Spleen (tissue), 11 donors: ENCODE results near the gene AP1B1. TPM values are rescaled to one million over a fixed set of nuclear protein-coding genes. Genes with fewer than 3 reads are reported as not detected.

Experiments
- DNase-seq: peaks from one replicate; pipeline ENCODE4 v3.0.0-alpha.2; 2020
- H3K27ac ChIP-seq, 8 donors: fragments of 200-600 bp; sonication (generic) in 7 of 8; 1 replicate in 4 of 8; 2 replicates in 4 of 8; pipeline versions ENCODE4 v1.5.0 to v1.8.0; 2016 to 2021; ENCODE audit warnings: inconsistent platforms in 4 of 8, mild to moderate bottlenecking in 4 of 8, moderate library complexity in 1 of 8
- H3K27me3 ChIP-seq, 7 donors: fragments of 200-600 bp; sonication (generic) in 6 of 7; replicated peaks in 1 of 7; 1 replicate in 4 of 7; 2 replicates in 3 of 7; pipeline versions ENCODE4 v1.5.0 to v1.8.0; 2016 to 2021; ENCODE audit warnings: inconsistent platforms in 3 of 7, mild to moderate bottlenecking in 1 of 7
- H3K36me3 ChIP-seq, 6 donors: fragments of 200-600 bp; sonication (generic) in 5 of 6; 1 replicate in 4 of 6; 2 replicates in 2 of 6; pipeline versions ENCODE4 v1.5.0 to v1.8.0; 2016 to 2021; ENCODE audit warnings: inconsistent platforms in 2 of 6
- H3K4me1 ChIP-seq, 6 donors: fragments of 200-600 bp; sonication (generic) in 5 of 6; 1 replicate in 3 of 6; 2 replicates in 3 of 6; pipeline versions ENCODE4 v1.5.0 to v1.8.0; 2016 to 2021; ENCODE audit warnings: inconsistent platforms in 3 of 6
- H3K4me3 ChIP-seq, 8 donors: fragments of 200-600 bp; sonication (generic) in 7 of 8; 1 replicate in 4 of 8; 2 replicates in 4 of 8; pipeline versions ENCODE4 v1.5.0 to v1.8.0; 2016 to 2021; ENCODE audit warnings: inconsistent platforms in 4 of 8, mild to moderate bottlenecking in 4 of 8, moderate library complexity in 2 of 8
- H3K9me3 ChIP-seq, 8 donors: fragments of 200-600 bp; sonication (generic) in 7 of 8; 1 replicate in 4 of 8; 2 replicates in 4 of 8; pipeline versions ENCODE4 v1.5.0 to v1.8.0; 2016 to 2021; ENCODE audit warnings: inconsistent platforms in 4 of 8
- CTCF ChIP-seq, 11 experiments: fragments of 200-600 bp in 7 of 11; fragments of 450-650 bp in 4 of 11; sonication (generic) in 4 of 11; IDR thresholded peaks in 8 of 11; conservative IDR thresholded peaks in 3 of 11; 1 replicate in 7 of 11; 2 replicates in 4 of 11; pipeline versions ENCODE4 v1.4.0 to v1.8.0; 2016 to 2021; ENCODE audit warnings: antibody characterized with exemption in 11 of 11, inconsistent platforms in 4 of 11, mild to moderate bottlenecking in 1 of 11
- POLR2A ChIP-seq, 3 donors: fragments of 450-650 bp; IDR thresholded peaks; one replicate each; pipeline ENCODE4 v1.5.1; 2017; ENCODE audit warnings: antibody characterized with exemption in 3 of 3, mild to moderate bottlenecking in 1 of 3
- POLR2AphosphoS5 ChIP-seq, 3 donors: sonication (generic); formaldehyde crosslinking; IDR thresholded peaks; one replicate each; pipeline ENCODE4 v1.5.1; 2017; ENCODE audit warnings: antibody characterized with exemption in 3 of 3
- WGBS, 5 donors: extraction: QIAGEN DNeasy Blood & Tissue Kit in 3 of 5; methylation state at CpG; one replicate each; pipeline versions ENCODE4 v1.1.5 to v1.1.7; 2013 to 2018; 5-methylcytosine and 5-hydroxymethylcytosine counted together
- intact Hi-C: fragments of 100-400 bp; cut with DNase I; formaldehyde crosslinking; loops from one replicate; pipeline ENCODE4 v1.15.0; 2023; ENCODE audit warnings: low total_unique reads
- polyA plus RNA-seq, 3 donors: library from polyadenylated mRNA; stranded (reverse); fragments of 200-250 nt; gene quantifications; one replicate each; pipeline ENCODE4 v1.2.1, GENCODE V29; 2013
- total RNA-seq, 7 donors: library from RNA; depleted of rRNA in 3 of 7; stranded (reverse); fragments of >200 nt in 3 of 7; fragmentation: NEBNext Ultra II Directional in 4 of 7; extraction: Animal tissue kit (Norgen Biotek cat#: 25700) in 4 of 7; gene quantifications; one replicate each; pipeline versions ENCODE4 v1.1.0 to v1.2.1, GENCODE V29; 2016 to 2021
- donor health status: healthy with polysubstance abuse.
- donor health status: DM: no; HTN: no; CAD: no; lungs with moderate emphysema.
- donor health status: DM: no; HTN: no; CAD: no.
- donor health status: Bipolar disorder and iron deficiency.
- donor health status: healthy.
- donor health status: DM: no; HTN: no; CAD: no.
- donor health status: DM: yes; HTN: yes; CAD: no.

The AP1B1 gene
- total and polyA plus RNA-seq, 10 donors = 43.3 to 150 (median 110) TPM

- H3K4me1 ChIP-seq = peaks cover 47 to 96% (median 77%) of the 10 kb centered on the region in 6 donors
- peak overlapping the region in 1 of 8 donors; percentile 11 for H3K4me3 ChIP-seq
- peaks cover 0 to 83% (median 11%) of the 10 kb centered on the region in 6 donors for H3K36me3 ChIP-seq
- 55 to 73% (median 60%) methylated on average over 5 to 6 of the region's 6 CpGs for WGBS, 5 donors
- peak overlapping the region in 6 of 8 donors; percentile 10 to 72 (median 34) for H3K27ac ChIP-seq
- H3K27me3 ChIP-seq = no peaks in the 10 kb centered on the region
- no peak for TF ChIP-seq CTCF (IDR thresholded peaks at IDR 0.05 in 8 of 11, conservative IDR thresholded peaks at IDR 0.05 in 3 of 11)
- TF ChIP-seq POLR2A (IDR thresholded peaks at IDR 0.05) = no peak
- TF ChIP-seq POLR2AphosphoS5 (IDR thresholded peaks at IDR 0.05) = peak in 1 of 3 donors; percentile 41
- H3K9me3 ChIP-seq = no peaks in the 10 kb centered on the region
- no peak for DNase-seq
- intact Hi-C loops = no loop called here
Observed at GRCh38 chr22:29382580-29383302, 5.6 kb downstream of the AP1B1 start.

GRCh38 chr22:29380856-29381255 lies 7.5 kb downstream of the AP1B1 start:
- intact Hi-C loops = no loop called here
- TF ChIP-seq CTCF (IDR thresholded peaks at IDR 0.05 in 8 of 11, conservative IDR thresholded peaks at IDR 0.05 in 3 of 11) (no peak), POLR2A (IDR thresholded peaks at IDR 0.05) (no peak), POLR2AphosphoS5 (IDR thresholded peaks at IDR 0.05) (no peak)

GRCh38 chr22:29380032-29380781 lies 8.2 kb downstream of the AP1B1 start:
- Histone ChIP-seq H3K4me1 (peaks cover 28 to 94% (median 66%) of the 10 kb centered on the region in 6 donors), H3K27ac (peak overlapping the region in 2 of 8 donors; percentile 16 to 61), H3K4me3 (no peak overlapping the region), H3K9me3 (no peaks in the 10 kb centered on the region), H3K27me3 (no peaks in the 10 kb centered on the region), H3K36me3 (peaks cover 0 to 100% (median 24%) of the 10 kb centered on the region in 6 donors)
- 86 to 93% (median 88%) methylated on average over 5 to 6 of the region's 6 CpGs for WGBS, 5 donors
- intact Hi-C loops = no loop called here
- TF ChIP-seq POLR2AphosphoS5 (IDR thresholded peaks at IDR 0.05) (no peak), POLR2A (IDR thresholded peaks at IDR 0.05) (no peak), CTCF (IDR thresholded peaks at IDR 0.05 in 8 of 11, conservative IDR thresholded peaks at IDR 0.05 in 3 of 11) (no peak)
- DNase-seq = no peak

More at GRCh38 chr22:29380856-29381255, 7.5 kb downstream of the AP1B1 start:
- no peaks in the 10 kb centered on the region for H3K9me3 ChIP-seq
- H3K27ac ChIP-seq = peak overlapping the region in 2 of 8 donors; percentile 16 to 61
- no peak overlapping the region for H3K4me3 ChIP-seq
- no peak for DNase-seq
- H3K36me3 ChIP-seq = peaks cover 0 to 97% (median 23%) of the 10 kb centered on the region in 6 donors
- H3K4me1 ChIP-seq = peaks cover 34 to 94% (median 67%) of the 10 kb centered on the region in 6 donors
- WGBS, 5 donors = 78 to 88% (median 84%) methylated on average over 6 of the region's 6 CpGs
- no peaks in the 10 kb centered on the region for H3K27me3 ChIP-seq

GRCh38 chr22:29379258-29379657 lies 9.1 kb downstream of the AP1B1 start:
- H3K4me3 ChIP-seq = no peak overlapping the region
- intact Hi-C loops = no loop called here
- H3K4me1 ChIP-seq = peaks cover 20 to 91% (median 59%) of the 10 kb centered on the region in 6 donors
- peaks cover 0 to 100% (median 26%) of the 10 kb centered on the region in 6 donors for H3K36me3 ChIP-seq
- 92 to 97% (median 94%) methylated on average over 7 of the region's 7 CpGs for WGBS, 5 donors
- no peak for DNase-seq
- TF ChIP-seq POLR2A (IDR thresholded peaks at IDR 0.05) (no peak), POLR2AphosphoS5 (IDR thresholded peaks at IDR 0.05) (no peak), CTCF (IDR thresholded peaks at IDR 0.05 in 8 of 11, conservative IDR thresholded peaks at IDR 0.05 in 3 of 11) (no peak)
- H3K9me3 ChIP-seq = no peaks in the 10 kb centered on the region
- H3K27me3 ChIP-seq = no peaks in the 10 kb centered on the region
- no peak overlapping the region for H3K27ac ChIP-seq
